Natural killer cell (primary cell): ENCODE data around the gene PDE4D. TPM values are rescaled to one million over a fixed set of nuclear protein-coding genes. Genes with fewer than 3 reads are reported as not detected.

Source experiments
- ATAC-seq, 3 donors: fragments of 150-1000 bp in 2 of 3; fragments of 200-7000 bp in 1 of 3; cut with Tn5 transposase; 1 replicate in 1 of 3; 2 replicates in 2 of 3; pipeline ENCODE4 v1.10.0; 2021; ENCODE audit warnings: mild to moderate bottlenecking in 2 of 3, moderate library complexity in 2 of 3
- DNase-seq, 2 donors: peaks; one replicate each; pipeline versions ENCODE4 v3.0.0 to v3.0.0-alpha.2; 2013 to 2021; ENCODE audit warnings: mixed read lengths in 1 of 2
- H3K27ac ChIP-seq: one replicate; pipeline ENCODE4 v1.5.1; 2013; ENCODE audit warnings: mild to moderate bottlenecking, low read length
- H3K27me3 ChIP-seq: one replicate; pipeline ENCODE4 v1.6.1; 2013; ENCODE audit warnings: low read length; ENCODE audit not compliant: control insufficient read depth, insufficient read depth
- H3K36me3 ChIP-seq: one replicate; pipeline ENCODE4 v1.6.1; 2013; ENCODE audit warnings: low read length; ENCODE audit not compliant: control insufficient read depth, insufficient read depth
- H3K4me1 ChIP-seq: one replicate; pipeline ENCODE4 v1.6.1; 2013; ENCODE audit warnings: low read length; ENCODE audit not compliant: control insufficient read depth, insufficient read depth
- H3K4me3 ChIP-seq: one replicate; pipeline ENCODE4 v1.5.1; 2013; ENCODE audit warnings: low read length
- H3K9me3 ChIP-seq: one replicate; pipeline ENCODE4 v1.6.1; 2013; ENCODE audit warnings: low read length; ENCODE audit not compliant: control insufficient read depth, insufficient read depth
- H3K27ac Mint-ChIP-seq, 2 donors: one replicate each; pipeline ENCODE4 v1.8.0; 2022; ENCODE audit warnings: mild to moderate bottlenecking in 2 of 2, mixed read lengths in 2 of 2, moderate library complexity in 1 of 2
- H3K27me3 Mint-ChIP-seq, 2 donors: one replicate each; pipeline ENCODE4 v1.8.0; 2022; ENCODE audit warnings: low read depth in 2 of 2, mixed read lengths in 2 of 2
- H3K36me3 Mint-ChIP-seq: one replicate; pipeline ENCODE4 v1.8.0; 2022; ENCODE audit warnings: mixed read lengths
- H3K4me1 Mint-ChIP-seq, 2 donors: one replicate each; pipeline ENCODE4 v1.8.0; 2022; ENCODE audit warnings: mixed read lengths in 2 of 2
- H3K4me3 Mint-ChIP-seq: one replicate; pipeline ENCODE4 v1.8.0; 2022; ENCODE audit warnings: mild to moderate bottlenecking, moderate library complexity, mixed read lengths
- H3K9me3 Mint-ChIP-seq, 2 donors: one replicate each; pipeline ENCODE4 v1.8.0; 2022; ENCODE audit warnings: mixed read lengths in 2 of 2
- WGBS: methylation state at CpG from one replicate; pipeline ENCODE4 v1.1.7; 2013; ENCODE audit warnings: missing lambda C conversion rate; ENCODE audit not compliant: insufficient coverage; 5-methylcytosine and 5-hydroxymethylcytosine counted together
- intact Hi-C: fragments of 100-400 bp; cut with micrococcal nuclease; formaldehyde crosslinking; loops from one replicate; pipeline ENCODE4 v1.14.2; 2022
- total RNA-seq, 4 donors: library from RNA; stranded (reverse); fragments of 120-200 nt in 1 of 4; gene quantifications; one replicate each; pipeline versions ENCODE4 v1.2.3 to v1.2.4, GENCODE V29; 2013 to 2022
- TF ChIP-seq, protein P1 (sequence below): fragments of 200-600 bp; IDR thresholded peaks from one replicate; pipeline ENCODE4 v1.8.0; 2022; ENCODE audit warnings: antibody characterized with exemption

PDE4D gene
- total RNA-seq, 3 donors from 2014 or later (not counting 1 experiment from before 2014, with no cell fraction given), result 109 to 170 (median 116) TPM

DNA sequence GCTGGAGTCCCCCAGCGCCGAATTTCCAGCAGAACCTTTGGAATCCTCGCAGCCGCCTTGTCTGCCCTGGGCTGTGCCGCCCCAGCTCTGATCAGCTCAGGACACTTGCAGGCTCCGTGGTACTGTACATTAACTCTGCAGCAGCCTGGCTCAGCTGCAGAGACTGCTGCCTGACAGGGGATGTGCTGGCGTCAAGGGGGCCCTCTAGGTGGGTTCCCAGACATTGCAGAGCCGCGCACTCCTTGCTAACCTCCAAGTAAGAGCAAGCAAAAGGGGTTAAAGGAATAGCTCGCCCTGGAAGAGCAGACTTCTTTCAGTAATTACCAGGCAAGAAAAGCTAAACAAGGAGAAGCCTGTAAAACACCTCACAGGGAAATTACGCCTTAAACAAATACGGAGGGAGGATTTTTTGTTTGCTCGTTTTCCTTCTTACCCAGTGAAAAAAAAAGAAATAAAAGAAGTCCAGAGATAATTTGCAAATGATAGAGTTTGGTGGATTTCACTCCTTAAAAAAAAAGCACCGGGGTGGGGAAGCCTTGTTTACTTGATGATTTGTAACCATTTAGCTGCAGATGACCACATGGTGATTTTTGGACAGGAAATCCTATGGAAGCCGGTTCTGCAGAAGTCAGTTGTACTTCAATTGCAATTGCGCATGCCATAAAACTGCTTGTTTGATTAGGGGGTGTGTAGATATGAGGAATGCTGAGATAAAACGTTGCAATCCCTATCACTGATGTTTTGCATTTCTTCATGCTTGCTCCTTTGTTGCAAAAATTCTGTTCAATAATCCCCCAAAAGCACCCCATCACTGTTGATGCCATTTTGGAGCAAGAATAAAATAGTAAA lies 305.8 kb downstream of the PDE4D start:
- Mint-ChIP-seq H3K4me1 (peaks cover 9 to 14% of the 10 kb centered on the region in 2 donors), H3K27ac (no peak overlapping the region), H3K4me3 (peak overlapping the region; percentile 70), H3K36me3 (no peaks in the 10 kb centered on the region), H3K27me3 (peaks cover 0 to 6% of the 10 kb centered on the region in 2 donors), H3K9me3 (no peaks in the 10 kb centered on the region)
- ATAC-seq (peak in 1 of 3 donors; percentile 36), DNase-seq (no peak)
- 52% methylated on average over 15 of the region's 17 CpGs for WGBS
- Histone ChIP-seq H3K9me3 (no peaks in the 10 kb centered on the region), H3K36me3 (no peaks in the 10 kb centered on the region), H3K27me3 (no peaks in the 10 kb centered on the region), H3K27ac (no peak overlapping the region), H3K4me1 (peaks cover 5% of the 10 kb centered on the region), H3K4me3 (no peak overlapping the region)
- TF ChIP-seq, protein P1, sequence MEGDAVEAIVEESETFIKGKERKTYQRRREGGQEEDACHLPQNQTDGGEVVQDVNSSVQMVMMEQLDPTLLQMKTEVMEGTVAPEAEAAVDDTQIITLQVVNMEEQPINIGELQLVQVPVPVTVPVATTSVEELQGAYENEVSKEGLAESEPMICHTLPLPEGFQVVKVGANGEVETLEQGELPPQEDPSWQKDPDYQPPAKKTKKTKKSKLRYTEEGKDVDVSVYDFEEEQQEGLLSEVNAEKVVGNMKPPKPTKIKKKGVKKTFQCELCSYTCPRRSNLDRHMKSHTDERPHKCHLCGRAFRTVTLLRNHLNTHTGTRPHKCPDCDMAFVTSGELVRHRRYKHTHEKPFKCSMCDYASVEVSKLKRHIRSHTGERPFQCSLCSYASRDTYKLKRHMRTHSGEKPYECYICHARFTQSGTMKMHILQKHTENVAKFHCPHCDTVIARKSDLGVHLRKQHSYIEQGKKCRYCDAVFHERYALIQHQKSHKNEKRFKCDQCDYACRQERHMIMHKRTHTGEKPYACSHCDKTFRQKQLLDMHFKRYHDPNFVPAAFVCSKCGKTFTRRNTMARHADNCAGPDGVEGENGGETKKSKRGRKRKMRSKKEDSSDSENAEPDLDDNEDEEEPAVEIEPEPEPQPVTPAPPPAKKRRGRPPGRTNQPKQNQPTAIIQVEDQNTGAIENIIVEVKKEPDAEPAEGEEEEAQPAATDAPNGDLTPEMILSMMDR, result no peak
- intact Hi-C loops, result no loop called here

DNA sequence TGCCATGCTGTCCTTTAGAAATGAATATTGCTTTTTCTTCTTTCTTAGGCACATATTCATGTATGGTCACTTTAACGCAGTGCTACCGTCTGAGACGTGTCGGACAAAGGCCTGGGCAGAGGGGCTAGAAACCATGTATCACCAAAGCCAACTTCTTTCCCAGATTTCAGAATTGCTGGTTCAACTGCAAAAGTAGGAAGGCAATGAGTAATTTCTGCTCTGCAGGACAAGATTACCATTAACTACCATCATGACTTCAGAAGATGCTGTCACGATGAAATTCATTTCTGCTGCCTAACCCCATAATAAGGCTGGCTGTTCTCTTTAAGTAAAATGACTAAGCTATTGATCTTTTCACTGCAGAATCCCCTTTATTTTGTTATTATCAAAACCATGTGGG lies 306.7 kb downstream of the PDE4D start:
- H3K9me3 Mint-ChIP-seq, result no peaks in the 10 kb centered on the region

DNA sequence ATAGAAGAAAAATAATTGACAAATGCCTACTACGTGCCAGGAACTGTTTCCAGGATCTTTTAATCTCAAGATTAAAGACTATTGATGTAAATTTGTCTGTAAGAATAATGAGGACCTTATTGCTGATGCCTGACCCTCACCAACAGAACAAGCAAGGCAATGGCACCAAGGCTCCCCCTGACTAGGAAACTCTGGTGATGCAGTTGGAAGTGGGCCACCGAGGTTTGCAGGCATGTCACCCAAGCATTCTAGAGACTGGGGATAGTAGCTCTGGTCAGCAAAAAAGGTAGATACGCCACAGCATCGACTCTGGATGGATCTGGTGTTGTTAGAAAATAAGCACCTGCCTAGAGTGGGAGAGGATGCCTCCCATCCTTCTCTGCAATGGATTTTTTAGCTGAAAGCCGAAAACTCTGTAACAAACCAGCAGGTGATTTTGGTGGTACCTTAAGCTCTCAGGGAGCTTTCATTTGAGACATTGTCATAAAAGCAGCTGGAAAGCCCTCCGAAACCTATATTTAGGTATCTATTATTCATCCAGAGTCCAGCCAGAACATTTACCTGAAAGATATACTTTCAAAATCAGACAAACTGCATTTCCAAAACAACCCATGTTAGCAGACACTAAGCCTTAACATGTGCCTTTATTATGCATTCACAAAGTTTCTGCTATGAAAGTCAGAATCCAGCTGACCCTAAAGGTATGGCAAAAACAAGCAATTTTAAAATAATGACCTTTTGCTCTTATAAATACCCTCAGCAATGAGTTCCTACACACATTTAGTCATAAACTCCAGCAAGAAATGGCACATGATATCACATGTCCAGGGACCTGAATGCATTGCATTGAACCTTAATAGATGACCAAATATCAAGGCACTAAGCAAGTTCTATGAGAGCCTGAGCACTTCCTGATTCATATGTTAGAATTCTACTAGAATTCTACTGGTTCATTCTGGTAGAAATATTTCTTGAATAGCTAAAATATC lies 308.4 kb downstream of the PDE4D start:
- ATAC-seq (no peak), DNase-seq (no peak)
- no peak overlapping the region for H3K27ac Mint-ChIP-seq
- no peaks in the 10 kb centered on the region for H3K9me3 Mint-ChIP-seq
- peaks cover 3% of the 10 kb centered on the region for H3K4me1 ChIP-seq
- H3K36me3 Mint-ChIP-seq, result no peaks in the 10 kb centered on the region
- peaks cover 0 to 6% of the 10 kb centered on the region in 2 donors for H3K27me3 Mint-ChIP-seq
- no peak overlapping the region for H3K4me3 Mint-ChIP-seq
- H3K27me3 ChIP-seq, result no peaks in the 10 kb centered on the region
- intact Hi-C loops, result no loop called here
- no peak overlapping the region for H3K4me3 ChIP-seq
- no peak overlapping the region for H3K27ac ChIP-seq
- peaks cover 7 to 9% of the 10 kb centered on the region in 2 donors for H3K4me1 Mint-ChIP-seq
- H3K36me3 ChIP-seq, result no peaks in the 10 kb centered on the region
- 88% methylated on average over 6 of the region's 6 CpGs for WGBS
- no peaks in the 10 kb centered on the region for H3K9me3 ChIP-seq
- TF ChIP-seq, protein P1, result no peak

More for the DNA sequence above, 306.7 kb downstream of the PDE4D start:
- no peak for ATAC-seq
- TF ChIP-seq, protein P1, result no peak
- intact Hi-C loops, result no loop called here
- H3K9me3 ChIP-seq, result no peaks in the 10 kb centered on the region
- no peak for DNase-seq
- no peak overlapping the region for H3K4me3 ChIP-seq
- no peak overlapping the region for H3K27ac ChIP-seq
- H3K36me3 Mint-ChIP-seq, result no peaks in the 10 kb centered on the region
- H3K27me3 Mint-ChIP-seq, result peaks cover 0 to 6% of the 10 kb centered on the region in 2 donors
- peaks cover 5% of the 10 kb centered on the region for H3K4me1 ChIP-seq
- no peaks in the 10 kb centered on the region for H3K27me3 ChIP-seq
- H3K4me1 Mint-ChIP-seq, result peaks cover 9 to 14% of the 10 kb centered on the region in 2 donors
- H3K27ac Mint-ChIP-seq, result no peak overlapping the region
- 88% methylated on average over 5 of the region's 5 CpGs for WGBS
- H3K4me3 Mint-ChIP-seq, result no peak overlapping the region
- H3K36me3 ChIP-seq, result no peaks in the 10 kb centered on the region
